ENCODE measurements around the gene LEMD1. TPM values are rescaled to one million over a fixed set of nuclear protein-coding genes. Genes with fewer than 3 reads are reported as not detected.

The LEMD1 gene
- total RNA-seq, 1 experiment from 2014 or later: 26.3 TPM

DNA sequence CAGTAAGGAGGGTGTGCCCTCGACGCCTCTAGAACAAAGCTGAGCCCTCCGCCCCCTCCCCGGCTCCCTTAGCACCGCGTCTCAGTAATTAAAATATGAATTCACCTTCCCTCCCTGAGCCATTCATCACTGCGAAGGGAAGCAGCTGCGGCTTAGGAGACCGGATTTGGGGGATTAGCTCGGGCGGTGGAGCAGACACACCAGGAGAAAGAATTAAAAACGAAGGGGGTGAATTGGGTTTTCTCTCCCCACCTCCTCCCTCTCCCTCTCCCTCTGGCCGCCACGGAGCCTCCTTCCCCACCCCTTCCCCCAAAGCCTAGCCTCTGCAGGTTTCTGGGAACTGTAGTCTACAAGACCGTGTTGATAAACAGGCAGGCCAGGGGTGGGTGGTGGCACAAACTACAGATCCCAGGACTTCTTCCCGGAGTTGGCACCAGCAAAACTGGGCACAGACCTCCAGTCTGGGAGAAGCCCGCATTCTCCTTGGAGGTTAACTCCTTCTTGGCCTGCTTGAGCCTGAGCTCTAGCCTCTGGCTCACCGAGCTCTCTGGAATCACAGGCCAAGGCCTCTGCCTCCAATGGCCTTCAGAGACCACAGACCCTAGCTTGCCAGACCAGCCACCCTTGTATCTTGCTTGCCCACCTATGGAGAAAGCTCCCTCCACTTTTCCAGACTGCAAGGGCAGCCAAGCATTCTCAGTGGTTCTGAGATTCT, 23.2 kb upstream of the LEMD1 start:
- CTCF ChIA-PET: interaction anchor here (0.6 to 10.6 kb wide), 18 partner anchors 8 to 1186 kb away, joined by 3 to 210 read pairs (median 5); partner anchors contain the start of gene BLACAT1
- H3K36me3 Mint-ChIP-seq: no peaks in the 10 kb centered on the region
- ATAC-seq (peak; percentile 50), DNase-seq (ENCODE audit: low spot score) (peak; percentile 84)
- H3K27ac Mint-ChIP-seq: peak overlapping the region; percentile 98
- no peaks in the 10 kb centered on the region for H3K9me3 Mint-ChIP-seq
- peaks cover 10% of the 10 kb centered on the region for H3K27me3 Mint-ChIP-seq (ENCODE audit: low read depth)
- POLR2A ChIA-PET: interaction anchor here (0.6 to 2.3 kb wide), 7 partner anchors 9 to 144 kb away, joined by 3 to 48 read pairs (median 5); partner anchors contain the start of gene BLACAT1
- H3K4me3 Mint-ChIP-seq: peak overlapping the region; percentile 49
- H3K4me1 Mint-ChIP-seq: peaks cover 93% of the 10 kb centered on the region
- 0 out of 2 replicates have a peak, but pooled peaks have one; percentile 8 for TF ChIP-seq SP1 (CRISPR knock-in tag; conservative IDR thresholded peaks at IDR 0.05)
- TF ChIP-seq ETV6 (CRISPR knock-in tag; IDR thresholded peaks at IDR 0.05): peak; percentile 68
- TF ChIP-seq, protein P1, sequence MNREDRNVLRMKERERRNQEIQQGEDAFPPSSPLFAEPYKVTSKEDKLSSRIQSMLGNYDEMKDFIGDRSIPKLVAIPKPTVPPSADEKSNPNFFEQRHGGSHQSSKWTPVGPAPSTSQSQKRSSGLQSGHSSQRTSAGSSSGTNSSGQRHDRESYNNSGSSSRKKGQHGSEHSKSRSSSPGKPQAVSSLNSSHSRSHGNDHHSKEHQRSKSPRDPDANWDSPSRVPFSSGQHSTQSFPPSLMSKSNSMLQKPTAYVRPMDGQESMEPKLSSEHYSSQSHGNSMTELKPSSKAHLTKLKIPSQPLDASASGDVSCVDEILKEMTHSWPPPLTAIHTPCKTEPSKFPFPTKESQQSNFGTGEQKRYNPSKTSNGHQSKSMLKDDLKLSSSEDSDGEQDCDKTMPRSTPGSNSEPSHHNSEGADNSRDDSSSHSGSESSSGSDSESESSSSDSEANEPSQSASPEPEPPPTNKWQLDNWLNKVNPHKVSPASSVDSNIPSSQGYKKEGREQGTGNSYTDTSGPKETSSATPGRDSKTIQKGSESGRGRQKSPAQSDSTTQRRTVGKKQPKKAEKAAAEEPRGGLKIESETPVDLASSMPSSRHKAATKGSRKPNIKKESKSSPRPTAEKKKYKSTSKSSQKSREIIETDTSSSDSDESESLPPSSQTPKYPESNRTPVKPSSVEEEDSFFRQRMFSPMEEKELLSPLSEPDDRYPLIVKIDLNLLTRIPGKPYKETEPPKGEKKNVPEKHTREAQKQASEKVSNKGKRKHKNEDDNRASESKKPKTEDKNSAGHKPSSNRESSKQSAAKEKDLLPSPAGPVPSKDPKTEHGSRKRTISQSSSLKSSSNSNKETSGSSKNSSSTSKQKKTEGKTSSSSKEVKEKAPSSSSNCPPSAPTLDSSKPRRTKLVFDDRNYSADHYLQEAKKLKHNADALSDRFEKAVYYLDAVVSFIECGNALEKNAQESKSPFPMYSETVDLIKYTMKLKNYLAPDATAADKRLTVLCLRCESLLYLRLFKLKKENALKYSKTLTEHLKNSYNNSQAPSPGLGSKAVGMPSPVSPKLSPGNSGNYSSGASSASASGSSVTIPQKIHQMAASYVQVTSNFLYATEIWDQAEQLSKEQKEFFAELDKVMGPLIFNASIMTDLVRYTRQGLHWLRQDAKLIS (CRISPR knock-in tag; IDR thresholded peaks at IDR 0.05; ENCODE audit: borderline replicate concordance): no peak
- TF ChIP-seq ZNF219 (CRISPR knock-in tag; IDR thresholded peaks at IDR 0.05; ENCODE audit: borderline replicate concordance): no peak
- TF ChIP-seq, protein P2, sequence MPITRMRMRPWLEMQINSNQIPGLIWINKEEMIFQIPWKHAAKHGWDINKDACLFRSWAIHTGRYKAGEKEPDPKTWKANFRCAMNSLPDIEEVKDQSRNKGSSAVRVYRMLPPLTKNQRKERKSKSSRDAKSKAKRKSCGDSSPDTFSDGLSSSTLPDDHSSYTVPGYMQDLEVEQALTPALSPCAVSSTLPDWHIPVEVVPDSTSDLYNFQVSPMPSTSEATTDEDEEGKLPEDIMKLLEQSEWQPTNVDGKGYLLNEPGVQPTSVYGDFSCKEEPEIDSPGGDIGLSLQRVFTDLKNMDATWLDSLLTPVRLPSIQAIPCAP (CRISPR knock-in tag; IDR thresholded peaks at IDR 0.05): no peak
- TF ChIP-seq, protein P3, sequence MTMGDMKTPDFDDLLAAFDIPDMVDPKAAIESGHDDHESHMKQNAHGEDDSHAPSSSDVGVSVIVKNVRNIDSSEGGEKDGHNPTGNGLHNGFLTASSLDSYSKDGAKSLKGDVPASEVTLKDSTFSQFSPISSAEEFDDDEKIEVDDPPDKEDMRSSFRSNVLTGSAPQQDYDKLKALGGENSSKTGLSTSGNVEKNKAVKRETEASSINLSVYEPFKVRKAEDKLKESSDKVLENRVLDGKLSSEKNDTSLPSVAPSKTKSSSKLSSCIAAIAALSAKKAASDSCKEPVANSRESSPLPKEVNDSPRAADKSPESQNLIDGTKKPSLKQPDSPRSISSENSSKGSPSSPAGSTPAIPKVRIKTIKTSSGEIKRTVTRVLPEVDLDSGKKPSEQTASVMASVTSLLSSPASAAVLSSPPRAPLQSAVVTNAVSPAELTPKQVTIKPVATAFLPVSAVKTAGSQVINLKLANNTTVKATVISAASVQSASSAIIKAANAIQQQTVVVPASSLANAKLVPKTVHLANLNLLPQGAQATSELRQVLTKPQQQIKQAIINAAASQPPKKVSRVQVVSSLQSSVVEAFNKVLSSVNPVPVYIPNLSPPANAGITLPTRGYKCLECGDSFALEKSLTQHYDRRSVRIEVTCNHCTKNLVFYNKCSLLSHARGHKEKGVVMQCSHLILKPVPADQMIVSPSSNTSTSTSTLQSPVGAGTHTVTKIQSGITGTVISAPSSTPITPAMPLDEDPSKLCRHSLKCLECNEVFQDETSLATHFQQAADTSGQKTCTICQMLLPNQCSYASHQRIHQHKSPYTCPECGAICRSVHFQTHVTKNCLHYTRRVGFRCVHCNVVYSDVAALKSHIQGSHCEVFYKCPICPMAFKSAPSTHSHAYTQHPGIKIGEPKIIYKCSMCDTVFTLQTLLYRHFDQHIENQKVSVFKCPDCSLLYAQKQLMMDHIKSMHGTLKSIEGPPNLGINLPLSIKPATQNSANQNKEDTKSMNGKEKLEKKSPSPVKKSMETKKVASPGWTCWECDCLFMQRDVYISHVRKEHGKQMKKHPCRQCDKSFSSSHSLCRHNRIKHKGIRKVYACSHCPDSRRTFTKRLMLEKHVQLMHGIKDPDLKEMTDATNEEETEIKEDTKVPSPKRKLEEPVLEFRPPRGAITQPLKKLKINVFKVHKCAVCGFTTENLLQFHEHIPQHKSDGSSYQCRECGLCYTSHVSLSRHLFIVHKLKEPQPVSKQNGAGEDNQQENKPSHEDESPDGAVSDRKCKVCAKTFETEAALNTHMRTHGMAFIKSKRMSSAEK (CRISPR knock-in tag; IDR thresholded peaks at IDR 0.05; ENCODE audit: borderline replicate concordance): no peak
- TF ChIP-seq OVOL2 (CRISPR knock-in tag; IDR thresholded peaks at IDR 0.05; ENCODE audit: borderline replicate concordance): no peak
- TF ChIP-seq, protein P4, sequence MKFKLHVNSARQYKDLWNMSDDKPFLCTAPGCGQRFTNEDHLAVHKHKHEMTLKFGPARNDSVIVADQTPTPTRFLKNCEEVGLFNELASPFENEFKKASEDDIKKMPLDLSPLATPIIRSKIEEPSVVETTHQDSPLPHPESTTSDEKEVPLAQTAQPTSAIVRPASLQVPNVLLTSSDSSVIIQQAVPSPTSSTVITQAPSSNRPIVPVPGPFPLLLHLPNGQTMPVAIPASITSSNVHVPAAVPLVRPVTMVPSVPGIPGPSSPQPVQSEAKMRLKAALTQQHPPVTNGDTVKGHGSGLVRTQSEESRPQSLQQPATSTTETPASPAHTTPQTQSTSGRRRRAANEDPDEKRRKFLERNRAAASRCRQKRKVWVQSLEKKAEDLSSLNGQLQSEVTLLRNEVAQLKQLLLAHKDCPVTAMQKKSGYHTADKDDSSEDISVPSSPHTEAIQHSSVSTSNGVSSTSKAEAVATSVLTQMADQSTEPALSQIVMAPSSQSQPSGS (CRISPR knock-in tag; IDR thresholded peaks at IDR 0.05; ENCODE audit: borderline replicate concordance, low read depth): no peak
- no peak for TF ChIP-seq ESRRA (CRISPR knock-in tag; IDR thresholded peaks at IDR 0.05; ENCODE audit: borderline replicate concordance)
- peak; percentile 88 for TF ChIP-seq FOXK1 (CRISPR knock-in tag; IDR thresholded peaks at IDR 0.05)
- TF ChIP-seq, protein P5, sequence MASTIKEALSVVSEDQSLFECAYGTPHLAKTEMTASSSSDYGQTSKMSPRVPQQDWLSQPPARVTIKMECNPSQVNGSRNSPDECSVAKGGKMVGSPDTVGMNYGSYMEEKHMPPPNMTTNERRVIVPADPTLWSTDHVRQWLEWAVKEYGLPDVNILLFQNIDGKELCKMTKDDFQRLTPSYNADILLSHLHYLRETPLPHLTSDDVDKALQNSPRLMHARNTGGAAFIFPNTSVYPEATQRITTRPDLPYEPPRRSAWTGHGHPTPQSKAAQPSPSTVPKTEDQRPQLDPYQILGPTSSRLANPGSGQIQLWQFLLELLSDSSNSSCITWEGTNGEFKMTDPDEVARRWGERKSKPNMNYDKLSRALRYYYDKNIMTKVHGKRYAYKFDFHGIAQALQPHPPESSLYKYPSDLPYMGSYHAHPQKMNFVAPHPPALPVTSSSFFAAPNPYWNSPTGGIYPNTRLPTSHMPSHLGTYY (CRISPR knock-in tag; IDR thresholded peaks at IDR 0.05): no peak
- no peak for TF ChIP-seq HMGA2 (CRISPR knock-in tag; IDR thresholded peaks at IDR 0.05)
- no peak for TF ChIP-seq ATF1 (CRISPR knock-in tag; IDR thresholded peaks at IDR 0.05)
- TF ChIP-seq, protein P6, sequence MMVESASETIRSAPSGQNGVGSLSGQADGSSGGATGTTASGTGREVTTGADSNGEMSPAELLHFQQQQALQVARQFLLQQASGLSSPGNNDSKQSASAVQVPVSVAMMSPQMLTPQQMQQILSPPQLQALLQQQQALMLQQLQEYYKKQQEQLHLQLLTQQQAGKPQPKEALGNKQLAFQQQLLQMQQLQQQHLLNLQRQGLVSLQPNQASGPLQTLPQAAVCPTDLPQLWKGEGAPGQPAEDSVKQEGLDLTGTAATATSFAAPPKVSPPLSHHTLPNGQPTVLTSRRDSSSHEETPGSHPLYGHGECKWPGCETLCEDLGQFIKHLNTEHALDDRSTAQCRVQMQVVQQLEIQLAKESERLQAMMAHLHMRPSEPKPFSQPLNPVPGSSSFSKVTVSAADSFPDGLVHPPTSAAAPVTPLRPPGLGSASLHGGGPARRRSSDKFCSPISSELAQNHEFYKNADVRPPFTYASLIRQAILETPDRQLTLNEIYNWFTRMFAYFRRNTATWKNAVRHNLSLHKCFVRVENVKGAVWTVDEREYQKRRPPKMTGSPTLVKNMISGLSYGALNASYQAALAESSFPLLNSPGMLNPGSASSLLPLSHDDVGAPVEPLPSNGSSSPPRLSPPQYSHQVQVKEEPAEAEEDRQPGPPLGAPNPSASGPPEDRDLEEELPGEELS (CRISPR knock-in tag; IDR thresholded peaks at IDR 0.05): peak; percentile 30; the same call in 1 of the 2 replicates
- no peak for TF ChIP-seq ELF4 (CRISPR knock-in tag; IDR thresholded peaks at IDR 0.05; ENCODE audit: low read depth)
- TF ChIP-seq JUN (CRISPR knock-in tag; IDR thresholded peaks at IDR 0.05): no peak
- TF ChIP-seq, protein P7, sequence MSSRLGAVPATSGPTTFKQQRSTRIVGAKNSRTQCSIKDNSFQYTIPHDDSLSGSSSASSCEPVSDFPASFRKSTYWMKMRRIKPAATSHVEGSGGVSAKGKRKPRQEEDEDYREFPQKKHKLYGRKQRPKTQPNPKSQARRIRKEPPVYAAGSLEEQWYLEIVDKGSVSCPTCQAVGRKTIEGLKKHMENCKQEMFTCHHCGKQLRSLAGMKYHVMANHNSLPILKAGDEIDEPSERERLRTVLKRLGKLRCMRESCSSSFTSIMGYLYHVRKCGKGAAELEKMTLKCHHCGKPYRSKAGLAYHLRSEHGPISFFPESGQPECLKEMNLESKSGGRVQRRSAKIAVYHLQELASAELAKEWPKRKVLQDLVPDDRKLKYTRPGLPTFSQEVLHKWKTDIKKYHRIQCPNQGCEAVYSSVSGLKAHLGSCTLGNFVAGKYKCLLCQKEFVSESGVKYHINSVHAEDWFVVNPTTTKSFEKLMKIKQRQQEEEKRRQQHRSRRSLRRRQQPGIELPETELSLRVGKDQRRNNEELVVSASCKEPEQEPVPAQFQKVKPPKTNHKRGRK (CRISPR knock-in tag; IDR thresholded peaks at IDR 0.05; ENCODE audit: borderline replicate concordance): no peak
